ENCODE results near the gene TRAF2.

TRAF2 gene

DNA sequence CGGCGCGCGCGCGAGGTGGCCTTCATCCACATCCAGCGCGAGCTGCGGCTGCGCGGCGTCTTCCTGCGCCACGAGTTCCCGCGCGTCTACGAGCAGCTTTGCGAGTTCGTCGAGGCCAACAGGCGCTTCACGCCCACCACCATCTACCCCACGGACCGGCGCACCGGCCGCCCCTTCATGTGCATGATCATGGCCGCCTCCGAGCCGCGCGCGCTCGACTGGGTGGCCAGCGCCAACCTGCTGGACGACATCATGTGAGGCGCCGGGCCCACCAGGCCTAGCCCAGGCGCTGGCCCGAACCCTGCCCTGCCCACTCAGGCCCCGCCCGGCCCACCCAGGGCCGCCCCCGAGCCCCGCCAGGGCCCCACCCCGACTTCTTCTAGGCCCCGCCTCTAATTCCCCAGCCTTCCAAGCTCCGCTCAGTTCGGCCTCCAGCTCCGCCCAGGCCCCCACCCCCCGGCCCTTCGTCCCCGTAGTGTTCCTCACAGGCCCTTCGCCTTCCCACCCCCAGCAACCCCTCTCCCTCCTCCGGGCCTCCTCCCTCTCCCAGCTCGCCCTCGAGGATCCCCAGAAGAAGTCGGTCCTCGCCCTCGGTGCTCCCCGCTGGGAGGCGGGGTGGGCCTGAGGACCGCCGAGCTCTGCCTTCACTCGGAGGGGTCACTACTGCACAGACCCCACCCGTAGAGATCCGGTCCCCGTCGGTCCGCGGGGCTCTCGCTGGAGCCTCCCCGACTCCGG is 39.1 kb upstream of the TRAF2 start:
- TF ChIP-seq, protein P1, sequence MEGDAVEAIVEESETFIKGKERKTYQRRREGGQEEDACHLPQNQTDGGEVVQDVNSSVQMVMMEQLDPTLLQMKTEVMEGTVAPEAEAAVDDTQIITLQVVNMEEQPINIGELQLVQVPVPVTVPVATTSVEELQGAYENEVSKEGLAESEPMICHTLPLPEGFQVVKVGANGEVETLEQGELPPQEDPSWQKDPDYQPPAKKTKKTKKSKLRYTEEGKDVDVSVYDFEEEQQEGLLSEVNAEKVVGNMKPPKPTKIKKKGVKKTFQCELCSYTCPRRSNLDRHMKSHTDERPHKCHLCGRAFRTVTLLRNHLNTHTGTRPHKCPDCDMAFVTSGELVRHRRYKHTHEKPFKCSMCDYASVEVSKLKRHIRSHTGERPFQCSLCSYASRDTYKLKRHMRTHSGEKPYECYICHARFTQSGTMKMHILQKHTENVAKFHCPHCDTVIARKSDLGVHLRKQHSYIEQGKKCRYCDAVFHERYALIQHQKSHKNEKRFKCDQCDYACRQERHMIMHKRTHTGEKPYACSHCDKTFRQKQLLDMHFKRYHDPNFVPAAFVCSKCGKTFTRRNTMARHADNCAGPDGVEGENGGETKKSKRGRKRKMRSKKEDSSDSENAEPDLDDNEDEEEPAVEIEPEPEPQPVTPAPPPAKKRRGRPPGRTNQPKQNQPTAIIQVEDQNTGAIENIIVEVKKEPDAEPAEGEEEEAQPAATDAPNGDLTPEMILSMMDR (IDR thresholded peaks at IDR 0.05; ENCODE audit: low read depth, low read length), result no peak

DNA sequence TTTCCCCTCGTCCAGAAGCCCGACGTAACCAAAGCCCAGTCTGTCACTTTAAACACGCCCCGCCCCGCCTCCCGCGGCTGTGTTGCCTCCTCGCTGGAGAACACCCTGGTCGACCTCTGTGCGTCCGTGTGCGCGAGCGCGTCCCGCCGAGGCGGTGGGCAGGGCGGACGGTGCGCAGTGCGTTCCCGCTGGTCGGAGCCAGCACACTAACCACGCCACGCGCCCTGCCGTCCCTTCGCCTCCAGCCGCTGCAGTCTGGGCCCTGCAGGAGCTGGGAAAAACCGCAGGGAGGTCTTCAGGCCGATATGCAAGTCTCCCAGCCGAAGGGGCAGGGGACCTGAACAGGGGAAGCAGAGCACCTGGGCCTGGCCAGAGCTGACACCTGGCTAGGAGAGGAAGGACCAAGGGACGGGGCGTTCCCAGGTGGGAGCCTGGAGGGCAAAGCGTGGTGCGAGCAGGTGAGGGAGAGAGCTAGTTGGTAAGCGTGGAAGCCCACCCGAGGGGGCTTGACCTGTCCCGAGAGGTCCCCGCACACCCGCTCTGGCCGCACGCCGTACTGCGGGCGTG is 38.4 kb upstream of the TRAF2 start:
- TF ChIP-seq, protein P1 (IDR thresholded peaks at IDR 0.05; ENCODE audit: low read depth, low read length), result no peak
- Histone ChIP-seq H3K4me3 (ENCODE audit: low read depth, low read length) (peak overlapping the region; percentile 72), H3K9me3 (ENCODE audit: severe bottlenecking) (no peaks in the 10 kb centered on the region), H3K27ac (peak overlapping the region; percentile 98), H3K27me3 (ENCODE audit: insufficient read depth, low read depth, severe bottlenecking) (no peaks in the 10 kb centered on the region), H3K36me3 (peaks cover 33% of the 10 kb centered on the region)
- DNase-seq, result peak; percentile 92

More for the DNA sequence above, 39.1 kb upstream of the TRAF2 start:
- Histone ChIP-seq H3K9me3 (ENCODE audit: severe bottlenecking) (no peaks in the 10 kb centered on the region), H3K36me3 (peaks cover 29% of the 10 kb centered on the region), H3K27ac (peak overlapping the region; percentile 98), H3K27me3 (ENCODE audit: insufficient read depth, low read depth, severe bottlenecking) (no peaks in the 10 kb centered on the region), H3K4me3 (ENCODE audit: low read depth, low read length) (peak overlapping the region; percentile 72)
- DNase-seq, result peak; percentile 71

DNA sequence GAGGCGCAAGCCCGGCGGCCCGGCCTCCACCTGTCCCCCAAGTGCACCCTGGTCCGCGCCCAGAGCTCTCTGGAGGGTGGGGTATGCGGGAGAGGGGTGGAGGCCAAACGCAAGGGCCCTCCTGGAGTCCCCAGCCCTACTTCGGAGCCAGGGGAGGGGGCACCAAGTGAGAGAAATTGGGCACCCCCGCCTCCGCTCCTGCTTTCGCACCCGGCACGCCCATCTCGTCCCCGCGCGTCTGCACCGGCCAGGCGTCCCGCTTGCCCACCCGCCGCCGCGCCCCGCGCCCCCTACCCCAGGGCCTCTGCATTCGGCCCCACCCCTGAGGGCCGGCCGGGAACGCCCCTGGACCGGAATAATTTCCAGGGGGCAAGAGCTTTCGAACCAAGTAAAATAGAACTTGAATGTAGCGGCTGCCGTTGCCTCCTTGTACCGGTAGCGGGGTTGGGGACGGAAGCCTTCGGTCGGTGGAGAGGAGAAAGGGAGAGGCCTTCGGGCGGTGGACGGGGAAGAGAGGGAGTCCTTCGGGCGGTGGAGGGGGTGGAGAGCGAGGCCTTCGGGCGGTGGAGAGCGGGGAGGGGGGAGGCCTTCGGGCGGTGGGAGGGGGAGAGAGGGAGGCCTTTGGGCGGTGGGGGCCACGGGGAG is 37.8 kb upstream of the TRAF2 start:
- no peaks in the 10 kb centered on the region for H3K9me3 ChIP-seq (ENCODE audit: severe bottlenecking)
- H3K4me3 ChIP-seq (ENCODE audit: low read depth, low read length), result peak overlapping the region; percentile 72
- H3K27ac ChIP-seq, result peak overlapping the region; percentile 98
- DNase-seq, result no peak
- peaks cover 33% of the 10 kb centered on the region for H3K36me3 ChIP-seq
- TF ChIP-seq, protein P1 (IDR thresholded peaks at IDR 0.05; ENCODE audit: low read depth, low read length), result no peak
- H3K27me3 ChIP-seq (ENCODE audit: insufficient read depth, low read depth, severe bottlenecking), result no peaks in the 10 kb centered on the region

DNA sequence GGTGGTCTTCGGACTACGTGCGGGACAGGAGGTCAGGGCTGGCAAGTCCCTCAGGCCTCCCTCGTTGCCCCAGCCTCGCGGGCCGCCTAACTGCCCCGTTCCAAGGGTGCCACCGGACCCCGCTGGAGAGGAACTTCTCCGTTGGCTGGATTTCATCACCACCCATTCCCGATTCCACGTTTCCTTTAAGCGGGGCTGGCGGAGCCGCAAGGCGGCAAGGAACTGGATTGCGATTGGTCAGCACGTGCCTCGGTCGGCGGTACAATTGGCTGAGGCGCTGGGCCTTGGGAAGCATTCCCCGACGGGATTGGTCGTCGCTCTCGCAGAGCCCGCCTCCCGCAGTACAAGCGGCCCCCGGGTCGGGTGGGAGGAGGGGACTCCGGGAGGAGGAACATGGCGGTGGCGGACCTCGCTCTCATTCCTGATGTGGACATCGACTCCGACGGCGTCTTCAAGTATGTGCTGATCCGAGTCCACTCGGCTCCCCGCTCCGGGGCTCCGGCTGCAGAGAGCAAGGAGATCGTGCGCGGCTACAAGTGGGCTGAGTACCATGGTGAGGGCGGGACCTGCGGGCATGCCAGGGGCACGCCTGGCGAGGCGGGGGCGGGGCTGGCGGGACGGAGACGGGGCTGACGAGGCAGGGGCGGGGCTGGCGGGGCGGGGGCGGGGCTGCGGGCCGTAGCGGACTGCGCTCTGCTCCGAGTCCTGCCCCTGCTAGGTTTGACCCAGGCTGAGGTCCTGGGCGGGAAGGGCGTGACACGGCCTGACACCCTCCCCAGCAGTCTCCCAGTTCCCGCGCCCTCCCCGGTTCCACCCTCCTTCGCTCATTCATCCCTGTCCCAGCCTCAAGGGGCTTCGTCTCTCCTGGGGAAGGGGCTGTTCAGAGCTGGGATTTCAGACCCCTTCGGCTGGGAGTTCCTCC is 37.0 kb upstream of the TRAF2 start, which contains the start of gene PHPT1:
Gene PHPT1 (plus strand): TSS at position 372 of the 922 bp plus-strand sequence. CDS start 22 bp downstream, at position 394.
- TF ChIP-seq, protein P1 (IDR thresholded peaks at IDR 0.05; ENCODE audit: low read depth, low read length), result no peak
- Histone ChIP-seq H3K27me3 (ENCODE audit: insufficient read depth, low read depth, severe bottlenecking) (no peaks in the 10 kb centered on the region), H3K9me3 (ENCODE audit: severe bottlenecking) (no peaks in the 10 kb centered on the region), H3K4me3 (ENCODE audit: low read depth, low read length) (peak within 1 kb of the TSS; percentile 72), H3K27ac (peak within 1 kb of the TSS; percentile 98), H3K36me3 (peaks cover 34% of the 10 kb centered on the region)
- peak; percentile 99 for DNase-seq

Data from WERI-Rb-1 (cell line).